HCEC 1CT (cell line): ENCODE data around the gene BACH2.
"Not testable (repeated sequence)": the region's sequence is repeated elsewhere in the genome, so short reads cannot be mapped to it uniquely, and the experiment has no call there.

Source experiments
- DNase-seq: peaks from one replicate; pipeline ENCODE4 v3.0.0-alpha.2; 2017

The BACH2 gene

DNA sequence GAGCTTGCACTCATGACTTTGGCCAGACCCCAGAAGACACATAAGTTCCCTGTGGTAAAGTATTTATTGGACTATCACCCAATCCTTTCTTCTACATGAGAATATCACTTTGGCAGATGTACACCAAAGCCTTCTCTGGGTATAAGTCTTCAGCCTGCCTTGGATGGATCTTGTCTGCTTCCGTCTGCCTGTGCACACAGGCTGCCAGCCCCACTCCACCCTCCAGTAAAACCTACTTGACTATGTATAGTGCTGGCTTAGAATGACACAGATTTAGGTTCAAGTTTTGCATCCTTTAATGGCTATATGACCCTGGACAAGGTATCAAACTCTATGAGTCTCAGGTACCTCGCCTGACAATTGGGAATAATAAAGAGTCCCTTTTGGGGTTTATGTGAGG is 63.4 kb downstream of the BACH2 start:
- DNase-seq = no peak

DNA sequence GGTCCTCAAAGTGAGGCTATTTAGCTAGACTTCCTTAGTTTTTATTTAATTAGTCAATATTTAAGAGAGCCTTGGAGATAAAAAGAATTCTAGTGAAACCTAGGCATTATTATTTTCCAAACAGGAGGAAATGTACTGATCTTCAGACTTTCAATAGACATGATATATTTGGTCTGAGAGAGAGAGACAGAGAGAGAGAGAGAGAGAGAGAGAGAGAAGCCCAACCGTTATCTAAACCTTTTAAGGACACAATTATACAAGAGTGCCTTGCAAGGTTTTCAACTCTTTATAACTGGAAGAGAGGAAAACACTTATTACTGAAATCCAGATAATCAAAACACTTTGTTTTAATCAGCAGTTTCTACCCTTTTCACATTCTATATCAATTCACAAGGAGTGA is 64.8 kb downstream of the BACH2 start:
- DNase-seq = no peak

DNA sequence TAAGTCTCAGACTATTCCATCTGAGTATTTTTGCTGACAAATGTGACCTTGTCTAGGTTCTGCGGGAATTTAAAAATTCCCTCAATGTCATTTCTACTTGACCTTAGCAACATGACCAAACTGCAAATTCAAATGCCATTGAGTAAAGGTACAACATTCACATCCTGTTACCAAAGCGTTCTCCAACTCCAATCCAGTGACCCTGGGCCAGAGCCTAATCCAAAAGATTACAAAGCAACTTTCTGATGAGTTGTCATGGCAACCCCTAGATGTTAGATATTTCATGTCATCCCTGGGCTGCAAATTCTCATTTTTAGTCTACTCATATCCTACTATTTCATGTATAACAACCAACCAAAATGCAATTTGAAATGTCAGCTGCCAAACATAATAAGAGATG is 65.3 kb downstream of the BACH2 start:
- no peak for DNase-seq

DNA sequence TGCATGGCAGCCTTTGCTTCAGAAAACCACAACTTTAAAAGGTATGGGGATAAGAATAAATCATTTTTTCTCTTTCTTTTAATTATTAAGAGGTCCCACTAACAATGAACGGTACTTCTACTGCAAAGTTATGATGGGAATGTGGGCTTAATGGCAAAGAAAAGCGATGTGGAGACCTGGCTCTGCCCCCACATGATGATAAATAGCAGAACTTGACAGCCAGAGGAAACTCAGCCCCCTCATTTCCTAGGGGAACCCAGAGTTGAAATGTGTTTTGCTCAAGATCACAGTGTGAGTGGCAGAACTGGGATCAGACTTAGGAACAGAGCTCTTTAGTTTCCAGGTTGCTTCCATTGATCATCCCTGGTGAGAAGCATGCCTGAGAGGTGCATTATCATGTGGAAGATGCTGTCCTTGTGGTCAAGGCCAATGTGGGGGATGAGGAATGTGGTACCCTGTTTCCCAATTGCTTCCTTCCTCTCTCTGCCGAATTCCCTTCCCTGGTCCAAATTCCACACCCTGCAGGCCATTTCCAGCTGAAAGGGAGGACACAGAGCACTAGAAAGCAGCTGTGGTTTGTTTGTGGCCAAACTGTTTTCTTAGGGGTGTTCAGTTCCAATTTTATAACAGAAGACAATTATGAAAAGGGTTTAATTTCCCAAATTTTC is 66.0 kb downstream of the BACH2 start:
- no peak for DNase-seq

DNA sequence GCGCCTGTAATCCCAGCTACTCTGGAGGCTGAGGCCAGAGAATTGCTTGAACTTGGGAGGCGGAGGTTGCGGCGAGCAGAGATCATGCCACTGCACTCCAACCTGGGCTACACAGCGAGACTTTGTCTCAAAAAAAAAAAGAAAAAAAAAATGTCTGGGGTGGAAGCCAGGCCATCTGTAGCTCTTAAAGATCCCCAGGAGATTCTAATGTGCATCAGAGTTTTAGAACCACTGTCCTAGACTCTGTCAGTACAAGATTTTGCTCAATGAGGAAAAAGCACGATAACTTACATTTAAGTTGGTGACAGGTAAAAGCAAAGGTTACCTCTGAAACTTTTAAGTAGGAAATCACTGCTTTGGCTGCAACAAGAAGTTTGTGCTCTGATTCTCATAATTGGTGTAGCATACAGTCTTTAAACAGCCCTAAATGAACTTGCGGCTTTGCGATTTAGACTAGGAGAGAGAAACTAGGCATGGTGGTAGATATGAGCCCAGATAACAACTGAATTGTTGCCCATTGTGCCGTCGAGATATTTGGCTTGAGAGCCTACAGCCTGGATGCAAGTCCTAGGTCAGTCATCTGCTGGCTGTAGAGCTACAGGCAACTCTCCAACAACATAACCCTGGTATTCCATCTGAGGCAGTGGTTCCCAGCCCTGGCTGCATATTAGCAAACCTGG is 67.2 kb downstream of the BACH2 start:
- no peak for DNase-seq

DNA sequence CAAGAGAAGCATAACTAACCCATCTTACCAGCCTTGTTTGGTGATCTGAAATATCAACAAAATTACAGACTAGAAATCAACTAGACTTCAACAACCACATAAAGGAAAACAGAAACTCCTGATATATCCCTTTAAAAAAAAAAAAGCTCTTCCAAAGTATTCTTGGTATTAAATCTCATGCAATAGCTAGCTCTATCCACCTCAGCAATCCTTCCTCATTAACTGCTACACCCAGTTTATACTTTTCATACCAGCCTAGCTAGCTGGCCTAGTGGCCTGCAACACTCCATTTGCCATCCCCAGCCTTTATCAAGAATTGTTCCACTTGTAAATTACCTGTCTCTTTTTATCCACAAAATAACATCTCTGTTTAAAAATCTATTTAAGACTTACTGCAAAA is 69.0 kb downstream of the BACH2 start:
- no peak for DNase-seq

DNA sequence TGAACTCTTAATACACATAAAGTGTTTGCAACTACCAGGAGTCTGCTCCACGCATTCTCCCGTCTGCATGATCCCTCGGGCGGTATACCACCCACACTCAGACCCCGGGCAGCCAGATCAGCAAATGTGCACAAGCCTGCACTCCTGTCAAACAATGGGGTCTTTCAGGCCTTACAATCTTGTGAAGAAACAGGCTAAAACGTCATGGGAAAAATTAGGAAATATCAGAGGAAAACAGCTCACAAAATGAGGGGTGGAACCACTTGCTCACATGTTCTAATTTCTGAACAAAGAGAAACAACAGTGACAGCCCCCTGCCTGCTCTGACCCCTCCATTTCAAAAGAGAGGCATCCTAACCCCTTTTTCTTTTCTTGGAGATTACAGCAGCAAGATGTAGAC is 69.4 kb downstream of the BACH2 start:
- no peak for DNase-seq

DNA sequence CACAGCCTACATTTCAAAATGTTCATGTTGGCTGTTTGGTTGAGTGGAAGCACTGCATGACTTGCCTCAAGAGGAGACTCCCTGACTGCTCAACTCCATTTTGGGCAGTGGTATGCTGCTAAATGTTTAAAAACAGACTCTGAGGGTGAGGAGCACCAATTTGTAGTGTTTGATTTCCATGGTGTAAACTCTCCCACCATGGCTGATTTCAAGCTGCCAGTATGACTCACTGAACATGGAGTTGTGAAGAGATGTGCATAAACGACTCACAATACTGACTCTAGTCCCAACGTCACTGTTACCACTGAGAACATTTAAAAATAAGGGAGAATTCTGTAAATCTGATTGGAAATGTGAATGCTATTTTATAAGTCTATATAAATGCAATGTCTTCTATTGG is 70.4 kb downstream of the BACH2 start:
- no peak for DNase-seq

DNA sequence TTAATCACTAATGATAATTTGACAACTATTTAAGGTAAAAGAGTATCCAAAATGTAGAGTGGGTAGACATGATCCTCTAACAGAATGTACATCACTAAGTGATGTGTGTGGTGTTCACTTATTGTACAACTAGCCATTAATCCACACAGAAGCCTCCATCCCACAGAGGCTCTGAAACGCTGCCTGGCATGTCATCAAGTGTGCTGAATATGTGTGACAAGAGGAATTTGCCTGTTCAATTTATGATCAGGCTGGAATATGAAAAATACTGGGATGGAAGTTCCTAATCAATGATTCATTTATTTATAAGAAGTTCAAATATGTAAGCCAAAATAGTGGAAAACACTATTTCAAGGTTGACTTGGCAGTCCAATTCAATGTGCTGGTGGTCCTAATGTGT is 72.4 kb downstream of the BACH2 start:
- DNase-seq = no peak

DNA sequence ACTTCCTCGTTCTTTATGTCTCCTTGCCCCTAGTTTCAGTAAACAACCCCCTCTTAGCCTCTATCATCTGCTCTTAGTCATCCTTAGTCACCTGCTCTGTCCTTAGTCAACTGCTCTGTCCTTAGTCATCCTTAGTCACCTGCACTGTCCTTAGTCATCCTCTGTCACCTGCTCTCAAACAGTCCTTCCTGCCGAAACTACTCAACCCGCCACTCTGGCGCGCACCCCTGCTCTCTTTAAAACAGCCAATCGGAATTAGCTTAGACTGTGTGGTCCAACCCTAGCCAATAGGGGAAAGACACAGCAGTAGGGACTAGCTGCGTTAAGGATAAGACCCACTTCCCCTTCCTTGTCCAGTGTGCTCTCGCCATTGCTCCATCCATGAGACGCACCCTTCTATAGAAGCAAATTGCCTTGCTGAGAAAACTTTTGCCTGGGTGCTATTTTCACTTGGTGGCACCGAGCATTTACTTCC is 73.9 kb downstream of the BACH2 start:
- peak; percentile 35 for DNase-seq

DNA sequence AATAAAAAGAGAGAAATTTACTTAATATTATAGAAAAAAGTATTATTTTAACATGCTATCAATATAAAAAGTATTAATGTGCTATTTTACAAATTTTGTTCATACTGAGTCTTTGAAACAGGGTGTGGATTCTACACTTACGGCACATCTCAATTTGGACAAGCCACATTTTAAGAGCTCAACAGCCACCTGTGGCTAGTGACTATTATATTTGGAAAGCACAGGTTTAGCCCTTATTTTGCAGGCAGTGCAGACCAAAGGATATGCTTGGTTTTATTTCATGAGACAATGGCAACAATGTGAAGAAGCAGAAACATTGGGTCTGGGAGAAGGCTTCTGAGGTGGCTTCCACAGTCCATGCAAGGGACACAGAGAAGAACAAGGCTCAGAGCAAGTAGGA is 74.6 kb downstream of the BACH2 start:
- no peak for DNase-seq

DNA sequence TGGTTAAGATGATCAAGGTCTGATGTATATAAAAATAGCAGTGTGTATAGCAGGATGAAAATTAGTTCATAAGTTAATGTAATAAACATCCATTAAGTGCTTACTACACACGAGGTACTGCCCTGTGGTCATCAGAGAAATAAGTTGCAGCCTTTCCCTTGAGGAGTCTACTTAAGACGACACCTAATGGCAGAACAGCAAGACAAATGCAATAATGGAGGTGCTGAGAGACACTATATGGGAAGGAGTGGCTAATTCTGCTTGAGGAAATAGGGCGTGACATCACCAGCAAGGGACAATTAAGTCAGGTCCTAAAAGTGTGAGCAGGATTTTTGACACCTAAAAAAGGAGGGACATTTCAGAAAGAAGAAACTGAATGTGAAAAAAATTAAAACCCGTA is 75.2 kb downstream of the BACH2 start:
- no peak for DNase-seq

DNA sequence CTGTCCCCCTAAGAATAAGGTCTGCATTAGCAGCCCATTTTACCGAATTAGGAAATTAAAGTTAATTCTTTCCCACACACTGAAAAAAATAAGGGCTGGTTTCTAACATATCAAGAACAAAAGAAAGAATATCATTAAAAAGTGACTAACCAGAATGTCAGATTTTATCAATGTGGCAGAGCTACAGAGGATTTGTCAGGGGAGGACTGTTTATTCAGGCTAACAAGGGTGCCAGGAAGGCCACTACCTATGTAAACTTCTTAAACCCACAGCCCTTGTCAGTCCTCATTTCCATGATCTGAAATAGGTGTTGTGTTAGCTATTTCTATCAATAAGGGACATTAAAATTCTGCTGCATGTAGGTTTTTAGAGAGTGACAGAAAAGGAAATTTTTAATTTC is 76.4 kb downstream of the BACH2 start:
- DNase-seq = no peak

DNA sequence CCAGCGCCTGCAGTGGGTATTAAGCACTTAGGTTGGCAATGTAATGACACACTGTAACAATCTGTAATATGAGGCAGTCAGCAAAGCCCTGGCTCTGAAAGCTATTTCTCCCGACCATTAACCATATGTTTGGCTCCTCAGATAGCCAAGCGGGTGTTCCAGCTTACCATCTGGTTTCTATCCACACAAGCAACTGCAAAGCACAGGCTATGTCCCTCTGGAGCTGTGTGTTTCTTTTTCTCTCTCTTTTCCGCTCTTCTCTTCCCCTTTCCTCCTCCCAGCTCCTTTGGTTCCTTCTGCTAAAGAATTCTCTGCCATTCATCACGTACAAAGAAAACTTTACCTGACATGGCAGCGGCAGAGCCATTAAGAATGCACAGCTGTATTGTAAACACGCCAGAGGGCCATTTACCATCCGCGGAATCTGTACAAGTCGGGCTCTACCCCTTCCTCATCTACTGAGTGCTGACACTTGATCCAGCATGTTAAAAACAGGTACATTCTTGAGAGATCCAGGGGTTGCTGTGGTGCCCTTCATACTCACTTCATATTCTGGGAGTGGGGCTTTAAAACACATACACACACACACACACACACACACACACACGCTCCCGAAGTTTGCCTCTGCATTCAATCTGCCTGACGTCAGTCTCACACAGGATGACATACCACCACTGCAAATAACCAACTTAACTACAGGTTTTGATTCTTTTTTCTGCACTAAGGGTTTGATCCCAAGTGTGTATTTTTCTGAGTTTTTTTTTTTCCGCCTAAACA is 77.2 kb downstream of the BACH2 start:
- DNase-seq = peak; percentile 56

DNA sequence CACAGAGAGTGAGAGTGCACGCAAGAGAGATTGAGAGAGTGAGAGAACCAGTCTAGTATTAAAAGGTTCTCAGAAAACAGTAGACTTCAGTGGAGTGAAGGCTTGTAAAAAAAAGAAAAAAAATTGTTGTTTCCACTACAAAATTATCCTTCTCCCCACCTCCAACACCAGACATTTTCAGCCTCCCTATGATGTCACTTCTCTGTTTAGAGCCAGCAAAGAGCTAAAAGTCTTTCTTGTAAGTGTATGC is 77.8 kb downstream of the BACH2 start:
- DNase-seq = no peak

DNA sequence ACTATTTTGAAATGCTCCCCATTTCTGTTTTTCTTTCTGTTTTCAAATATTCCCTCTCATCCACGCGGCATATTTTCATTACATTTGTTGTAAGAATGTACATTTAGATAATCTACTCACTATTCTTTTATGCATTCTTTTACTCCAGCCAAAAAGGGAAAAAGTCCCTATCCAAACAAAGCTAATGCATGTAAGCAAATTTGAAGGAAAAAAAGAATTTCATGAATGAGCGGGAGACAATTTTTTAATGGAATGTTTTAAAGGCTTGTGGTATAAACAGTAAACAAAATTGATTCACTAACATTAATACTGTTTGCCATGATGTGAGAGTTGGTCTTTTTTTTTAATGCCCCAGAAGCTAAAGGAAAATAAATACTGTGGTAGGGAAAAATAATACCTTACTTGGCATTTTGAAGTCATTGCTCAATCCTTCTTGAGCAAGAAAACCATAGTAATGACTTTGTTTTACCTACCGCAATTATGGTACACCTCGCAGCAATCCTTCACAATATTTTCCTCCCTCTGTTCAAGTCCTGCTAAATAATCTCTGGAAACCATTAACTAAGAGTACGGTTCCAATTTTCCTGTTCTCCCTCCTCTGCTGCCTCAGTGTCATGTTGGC is 79.0 kb downstream of the BACH2 start:
- DNase-seq = peak; percentile 22

DNA sequence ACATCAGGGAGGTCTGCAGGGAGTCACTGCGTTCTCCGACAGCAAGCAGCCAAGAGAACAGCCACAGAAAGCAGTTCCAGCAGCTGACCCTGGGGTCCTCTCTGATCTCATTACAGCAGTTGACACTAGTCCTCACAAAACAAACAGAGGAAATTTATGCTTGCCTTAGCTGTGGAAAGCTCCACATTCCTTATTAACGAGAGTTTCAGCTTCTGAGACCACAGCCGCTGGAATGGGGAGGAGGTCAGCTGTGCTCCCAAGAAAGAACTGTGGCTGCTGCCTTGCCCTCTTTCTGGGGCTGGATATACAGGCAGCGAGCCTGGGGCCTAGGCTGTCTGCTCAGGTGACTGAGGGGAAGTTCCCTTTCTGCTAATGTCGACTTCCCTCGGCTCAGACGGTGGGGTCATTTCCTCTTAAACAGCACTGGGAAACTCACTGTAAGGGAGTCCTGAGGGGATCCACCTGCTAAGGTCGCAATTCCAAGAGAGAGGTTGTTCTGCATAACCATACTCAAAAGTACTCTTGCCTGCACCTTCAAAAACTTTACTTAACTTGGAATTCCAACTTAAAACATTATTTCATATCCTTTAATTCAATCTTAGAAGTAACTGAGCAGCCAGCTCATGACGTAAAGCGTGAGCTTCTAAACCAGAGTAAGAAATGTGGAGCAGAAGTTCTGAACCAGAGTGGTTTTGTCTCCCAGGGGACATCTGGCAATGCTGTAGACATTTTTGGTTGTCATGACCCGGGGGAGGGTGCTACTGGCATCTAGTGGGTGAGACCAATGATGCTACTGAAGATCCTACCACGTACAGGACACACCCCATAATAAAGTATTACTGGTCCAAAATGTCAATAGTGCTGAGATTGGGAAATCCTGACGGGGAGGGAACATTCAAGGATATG is 80.3 kb downstream of the BACH2 start:
- no peak for DNase-seq

DNA sequence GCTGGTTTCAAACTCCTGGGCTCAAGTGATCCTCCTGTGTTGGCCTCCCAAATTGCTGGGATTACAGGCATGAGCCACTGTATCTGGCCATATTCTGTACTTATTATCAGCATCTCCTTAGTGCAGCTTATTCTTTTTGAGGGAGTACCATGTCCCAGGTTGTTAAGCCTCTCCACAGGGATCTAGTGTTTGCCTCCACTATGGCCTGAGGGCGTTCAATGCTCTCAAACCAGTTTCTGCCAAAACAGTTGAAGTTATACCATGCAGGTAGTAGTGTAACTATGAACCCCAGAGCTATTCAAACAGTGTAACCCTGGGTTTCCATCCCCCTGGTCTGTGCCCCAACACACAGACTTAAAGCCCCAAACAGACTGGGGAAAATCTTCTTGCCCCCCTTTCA is 81.7 kb downstream of the BACH2 start:
- no peak for DNase-seq

DNA sequence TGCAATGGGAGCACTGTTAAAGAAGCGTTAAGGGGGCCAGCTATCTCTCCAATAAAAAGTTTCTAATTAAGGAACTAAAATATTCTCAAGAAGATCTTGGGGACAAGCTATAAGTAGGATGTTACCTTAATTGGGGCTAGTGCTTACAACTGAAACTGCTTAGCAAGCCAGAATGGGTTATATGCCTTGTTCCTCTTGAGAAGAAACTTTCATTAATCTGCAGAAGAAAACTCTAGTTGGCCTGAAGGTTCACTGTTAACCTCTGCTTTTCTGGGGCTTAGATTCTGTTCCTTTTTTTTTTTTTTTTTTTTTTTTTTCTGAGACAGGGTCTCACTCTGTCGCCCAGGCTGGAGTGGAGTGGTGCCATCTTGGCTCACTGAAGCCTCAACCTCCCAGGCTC is 82.2 kb downstream of the BACH2 start:
- DNase-seq = no peak

DNA sequence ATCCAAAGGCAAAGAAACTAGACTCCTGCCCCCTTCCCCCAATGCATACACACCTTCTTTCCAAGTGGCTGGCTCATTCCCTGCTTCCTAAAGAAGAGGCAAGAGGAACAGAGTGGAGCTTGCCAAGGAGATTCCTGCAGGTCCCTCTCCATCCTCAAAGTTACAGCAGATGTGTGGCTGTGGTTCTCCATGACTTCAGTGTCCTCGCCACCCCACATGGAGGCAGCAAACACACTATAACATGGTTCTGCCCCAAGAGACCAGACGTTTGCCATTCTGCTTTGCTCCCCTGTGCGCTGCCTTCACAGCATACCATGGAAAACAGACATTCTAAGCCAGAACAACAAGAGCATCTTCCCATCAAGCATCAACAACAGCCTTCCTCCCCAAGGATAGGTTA is 84.4 kb downstream of the BACH2 start:
- no peak for DNase-seq

DNA sequence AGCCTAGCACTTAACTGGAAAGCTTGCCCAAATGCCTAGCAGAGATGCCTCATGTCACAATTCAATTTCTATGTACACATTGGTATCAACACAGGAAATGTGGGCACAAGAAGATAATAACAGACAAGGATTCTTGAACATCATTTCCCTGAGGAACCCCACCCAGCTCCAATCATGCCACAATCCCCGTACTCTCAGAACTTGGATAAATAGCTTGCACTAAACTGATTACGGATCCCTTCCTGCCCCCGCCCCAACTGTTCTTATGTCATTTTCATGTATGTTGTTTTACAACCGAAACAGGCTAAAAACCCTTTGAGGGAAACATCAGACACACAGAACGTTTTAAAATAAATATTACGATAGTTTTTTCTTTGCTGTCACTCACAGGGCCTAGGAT is 87.1 kb downstream of the BACH2 start:
- DNase-seq = no peak

DNA sequence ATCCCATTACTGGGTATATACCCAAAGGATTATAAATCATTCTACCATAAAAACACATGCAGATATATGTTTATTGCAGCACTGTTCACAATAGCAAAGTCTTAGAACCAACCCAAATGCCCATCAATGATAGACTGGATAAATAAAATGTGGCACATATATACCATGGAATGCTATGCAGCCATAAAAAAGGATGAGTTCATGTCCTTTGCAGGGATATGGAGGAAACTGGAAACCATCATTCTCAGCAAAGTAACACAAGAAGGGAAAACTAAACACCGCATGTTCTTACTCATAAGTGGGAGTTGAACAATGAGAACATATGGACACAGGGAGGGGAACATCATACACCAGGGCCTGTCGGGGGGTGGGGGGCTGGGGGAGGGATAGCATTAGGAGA is 88.0 kb downstream of the BACH2 start:
- DNase-seq = not testable (repeated sequence)
